Measurements from ENCODE around the gene COL18A1. TPM values are rescaled to one million over a fixed set of nuclear protein-coding genes. Genes with fewer than 3 reads are reported as not detected.

Gene COL18A1
- total RNA-seq, 1 donor from 2014 or later: 61.1 TPM

DNA sequence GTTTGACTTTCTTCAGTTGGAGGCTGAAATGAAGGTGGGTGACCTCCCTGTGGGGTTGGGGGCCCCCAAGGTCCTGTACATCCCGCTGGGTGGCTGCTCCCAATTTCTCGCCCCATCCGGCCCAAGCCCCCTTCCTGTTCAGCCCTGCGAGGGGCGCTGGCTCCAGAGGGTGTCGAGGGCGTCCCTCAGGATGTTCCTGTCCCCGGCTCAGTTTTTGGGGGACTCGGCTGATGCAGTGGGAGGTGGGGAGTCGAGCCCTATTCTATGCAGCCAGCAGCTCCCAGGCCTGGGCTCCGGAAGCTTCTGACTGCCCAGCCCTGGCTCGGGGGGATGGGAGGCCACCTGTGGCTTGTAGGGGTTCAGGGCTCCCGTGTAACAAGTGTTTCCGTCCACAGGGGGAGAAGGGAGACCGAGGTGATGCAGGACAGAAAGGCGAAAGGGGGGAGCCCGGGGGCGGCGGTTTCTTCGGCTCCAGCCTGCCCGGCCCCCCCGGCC, 99.1 kb downstream of the COL18A1 start:
- no peak overlapping the region for H3K4me3 Mint-ChIP-seq (ENCODE audit: unreplicated experiment)
- peaks cover 8% of the 10 kb centered on the region for H3K27me3 Mint-ChIP-seq (ENCODE audit: unreplicated experiment)
- H3K9me3 Mint-ChIP-seq (ENCODE audit: unreplicated experiment): no peaks in the 10 kb centered on the region
- no peak overlapping the region for H3K27ac Mint-ChIP-seq (ENCODE audit: unreplicated experiment)
- DNase-seq (ENCODE audit: low spot score): no peak
- H3K36me3 Mint-ChIP-seq (ENCODE audit: low read depth, unreplicated experiment): no peaks in the 10 kb centered on the region
- TF ChIP-seq, protein P1, sequence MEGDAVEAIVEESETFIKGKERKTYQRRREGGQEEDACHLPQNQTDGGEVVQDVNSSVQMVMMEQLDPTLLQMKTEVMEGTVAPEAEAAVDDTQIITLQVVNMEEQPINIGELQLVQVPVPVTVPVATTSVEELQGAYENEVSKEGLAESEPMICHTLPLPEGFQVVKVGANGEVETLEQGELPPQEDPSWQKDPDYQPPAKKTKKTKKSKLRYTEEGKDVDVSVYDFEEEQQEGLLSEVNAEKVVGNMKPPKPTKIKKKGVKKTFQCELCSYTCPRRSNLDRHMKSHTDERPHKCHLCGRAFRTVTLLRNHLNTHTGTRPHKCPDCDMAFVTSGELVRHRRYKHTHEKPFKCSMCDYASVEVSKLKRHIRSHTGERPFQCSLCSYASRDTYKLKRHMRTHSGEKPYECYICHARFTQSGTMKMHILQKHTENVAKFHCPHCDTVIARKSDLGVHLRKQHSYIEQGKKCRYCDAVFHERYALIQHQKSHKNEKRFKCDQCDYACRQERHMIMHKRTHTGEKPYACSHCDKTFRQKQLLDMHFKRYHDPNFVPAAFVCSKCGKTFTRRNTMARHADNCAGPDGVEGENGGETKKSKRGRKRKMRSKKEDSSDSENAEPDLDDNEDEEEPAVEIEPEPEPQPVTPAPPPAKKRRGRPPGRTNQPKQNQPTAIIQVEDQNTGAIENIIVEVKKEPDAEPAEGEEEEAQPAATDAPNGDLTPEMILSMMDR (IDR thresholded peaks at IDR 0.05; ENCODE audit: unreplicated experiment): no peak
- no peaks in the 10 kb centered on the region for H3K4me1 Mint-ChIP-seq (ENCODE audit: unreplicated experiment)

DNA sequence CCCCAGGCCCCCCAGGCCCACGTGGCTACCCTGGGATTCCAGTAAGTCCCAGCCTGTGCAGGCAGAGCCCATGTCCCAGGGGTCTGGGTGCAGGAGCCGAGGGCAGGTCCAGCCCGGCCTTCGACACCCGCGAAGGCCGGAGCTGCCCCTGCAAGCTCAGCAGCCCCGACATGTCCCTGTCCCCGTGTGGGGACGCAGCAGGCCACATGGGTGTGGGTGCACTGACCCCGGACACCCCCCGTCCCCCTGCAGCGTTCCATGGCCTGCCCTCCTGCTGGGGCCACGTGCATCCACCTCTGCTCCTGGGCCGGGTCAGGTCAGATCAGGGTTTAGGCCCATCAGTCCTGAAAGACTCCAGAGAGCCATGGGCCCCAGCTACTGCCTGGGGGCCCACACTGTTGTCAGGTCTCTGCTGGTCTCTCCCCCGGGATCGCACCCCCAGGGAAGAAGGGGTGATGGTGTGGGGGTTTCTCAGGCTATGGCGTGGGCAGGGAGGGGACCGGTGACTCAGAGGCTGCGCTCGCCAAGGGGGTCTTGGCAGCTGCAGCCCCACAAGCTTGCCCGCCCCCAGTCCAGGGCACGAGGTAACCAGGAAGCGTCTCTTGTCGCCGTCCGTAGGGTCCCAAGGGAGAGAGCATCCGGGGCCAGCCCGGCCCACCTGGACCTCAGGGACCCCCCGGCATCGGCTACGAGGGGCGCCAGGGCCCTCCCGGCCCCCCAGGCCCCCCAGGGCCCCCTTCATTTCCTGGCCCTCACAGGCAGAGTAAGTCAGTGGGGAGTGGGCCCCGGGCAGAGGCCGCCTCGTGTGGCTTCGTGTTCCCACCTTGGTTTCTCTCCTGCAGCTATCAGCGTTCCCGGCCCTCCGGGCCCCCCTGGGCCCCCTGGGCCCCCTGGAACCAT, 99.8 kb downstream of the COL18A1 start:
- Mint-ChIP-seq H3K4me3 (ENCODE audit: unreplicated experiment) (no peak overlapping the region), H3K9me3 (ENCODE audit: unreplicated experiment) (no peaks in the 10 kb centered on the region), H3K27me3 (ENCODE audit: unreplicated experiment) (peaks cover 8% of the 10 kb centered on the region), H3K4me1 (ENCODE audit: unreplicated experiment) (no peaks in the 10 kb centered on the region), H3K36me3 (ENCODE audit: low read depth, unreplicated experiment) (no peaks in the 10 kb centered on the region), H3K27ac (ENCODE audit: unreplicated experiment) (no peak overlapping the region)
- no peak for DNase-seq (ENCODE audit: low spot score)
- TF ChIP-seq, protein P1 (IDR thresholded peaks at IDR 0.05; ENCODE audit: unreplicated experiment): no peak

DNA sequence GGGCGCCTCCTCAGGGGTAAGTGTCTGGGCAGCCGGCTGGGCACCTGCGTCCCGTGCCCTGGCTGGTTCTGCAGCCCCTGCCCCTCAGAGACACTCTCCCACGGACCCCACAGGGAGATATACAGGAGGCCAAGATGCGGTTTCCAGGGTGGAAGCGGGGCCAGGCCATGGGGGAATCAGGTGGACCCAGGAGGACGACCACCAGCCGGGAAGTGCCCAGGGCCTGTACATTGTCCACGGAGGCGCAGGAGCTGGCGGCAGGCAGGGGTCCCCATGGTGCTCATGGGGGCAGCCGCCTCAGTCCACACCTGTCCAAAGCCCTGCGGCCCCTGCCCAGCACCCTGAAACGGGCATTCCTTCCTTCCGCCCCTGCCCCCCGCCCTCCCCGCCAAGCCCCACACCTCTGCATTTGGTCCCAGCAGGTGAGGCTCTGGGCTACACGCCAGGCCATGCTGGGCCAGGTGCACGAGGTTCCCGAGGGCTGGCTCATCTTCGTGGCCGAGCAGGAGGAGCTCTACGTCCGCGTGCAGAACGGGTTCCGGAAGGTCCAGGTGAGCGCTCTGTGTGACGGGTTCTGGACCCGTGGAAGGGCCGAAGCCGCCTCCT, 100.6 kb downstream of the COL18A1 start:
- TF ChIP-seq, protein P1 (IDR thresholded peaks at IDR 0.05; ENCODE audit: unreplicated experiment): no peak
- DNase-seq (ENCODE audit: low spot score): no peak
- Mint-ChIP-seq H3K36me3 (ENCODE audit: low read depth, unreplicated experiment) (no peaks in the 10 kb centered on the region), H3K4me3 (ENCODE audit: unreplicated experiment) (no peak overlapping the region), H3K27ac (ENCODE audit: unreplicated experiment) (no peak overlapping the region), H3K9me3 (ENCODE audit: unreplicated experiment) (no peaks in the 10 kb centered on the region), H3K27me3 (ENCODE audit: unreplicated experiment) (peaks cover 6% of the 10 kb centered on the region), H3K4me1 (ENCODE audit: unreplicated experiment) (no peaks in the 10 kb centered on the region)

DNA sequence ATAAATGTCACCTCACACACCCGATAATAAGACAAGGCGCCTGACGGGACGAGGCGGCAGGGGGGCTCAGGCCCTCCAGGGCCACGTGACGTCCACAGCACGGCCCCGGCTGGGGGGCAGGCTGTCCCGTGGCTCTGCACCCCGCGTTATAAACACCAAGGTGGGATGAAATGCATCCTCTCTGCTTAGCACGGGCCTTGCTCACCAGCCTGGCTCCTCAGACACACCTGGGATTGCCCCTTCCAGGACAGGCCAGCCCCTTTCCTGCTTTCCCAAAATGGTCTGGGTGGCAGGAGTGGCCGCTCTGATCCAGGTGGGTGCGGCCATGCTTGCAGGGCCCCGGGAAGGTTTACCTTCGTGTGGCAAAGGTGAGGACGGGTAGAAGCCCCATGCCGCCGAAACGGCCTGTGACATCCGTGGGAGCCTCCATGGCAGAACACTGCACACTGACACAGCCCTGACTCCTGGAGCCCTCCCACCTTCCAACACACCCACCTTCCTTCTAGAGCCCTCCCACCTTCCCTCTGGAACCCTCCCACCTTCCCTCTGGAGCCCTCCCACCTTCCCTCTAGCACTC, 101.4 kb downstream of the COL18A1 start:
- TF ChIP-seq, protein P1 (IDR thresholded peaks at IDR 0.05; ENCODE audit: unreplicated experiment): no peak
- H3K27ac Mint-ChIP-seq (ENCODE audit: unreplicated experiment): no peak overlapping the region
- no peaks in the 10 kb centered on the region for H3K9me3 Mint-ChIP-seq (ENCODE audit: unreplicated experiment)
- H3K36me3 Mint-ChIP-seq (ENCODE audit: low read depth, unreplicated experiment): no peaks in the 10 kb centered on the region
- DNase-seq (ENCODE audit: low spot score): no peak
- no peak overlapping the region for H3K4me3 Mint-ChIP-seq (ENCODE audit: unreplicated experiment)
- no peaks in the 10 kb centered on the region for H3K4me1 Mint-ChIP-seq (ENCODE audit: unreplicated experiment)
- peaks cover 6% of the 10 kb centered on the region for H3K27me3 Mint-ChIP-seq (ENCODE audit: unreplicated experiment)

All from endothelial cell (in vitro differentiated cells).